ENCODE measurements around the gene KIF13A.
"Not testable (repeated sequence)": the region's sequence is repeated elsewhere in the genome, so short reads cannot be mapped to it uniquely, and the experiment has no call there.

The KIF13A gene

DNA sequence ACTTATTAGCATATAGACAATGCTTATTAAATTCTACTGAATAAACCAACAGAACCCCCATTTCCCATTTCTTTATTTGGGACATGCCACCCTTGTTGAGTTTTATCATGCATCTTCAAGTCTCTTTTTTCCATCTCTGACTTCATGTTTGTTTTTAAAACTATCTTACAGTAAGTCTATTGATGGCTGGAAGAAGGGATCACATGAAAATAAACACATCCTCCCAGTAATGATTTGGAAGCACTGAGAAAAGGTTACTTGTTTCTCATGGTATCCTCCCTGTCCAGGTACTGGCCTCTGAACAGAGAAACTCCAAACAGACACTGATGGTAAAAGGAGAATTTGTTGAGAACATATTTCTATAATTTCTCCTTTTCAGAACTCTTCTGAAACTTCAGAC, 74.9 kb downstream of the KIF13A start:
- H3K9me3 Mint-ChIP-seq = no peaks in the 10 kb centered on the region

DNA sequence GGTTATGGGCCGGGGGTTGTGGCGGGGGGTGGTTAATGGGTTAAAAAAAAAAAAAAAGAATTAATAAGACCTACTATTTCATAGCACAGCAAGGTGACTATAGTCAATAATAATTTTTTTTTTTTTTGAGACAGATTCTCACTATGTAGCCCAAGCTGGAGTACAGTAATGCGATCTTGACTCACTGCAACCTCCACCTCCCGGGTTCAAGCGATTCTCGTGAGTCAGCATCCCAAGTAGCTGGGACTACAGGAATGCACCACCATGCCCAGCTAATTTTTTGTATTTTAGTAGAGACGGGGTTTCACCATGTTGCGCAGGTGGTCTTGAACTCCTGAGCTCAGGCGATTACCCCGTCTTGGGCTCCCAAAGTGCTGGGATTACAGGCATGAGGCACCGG, 75.8 kb downstream of the KIF13A start:
- H3K9me3 Mint-ChIP-seq; H3K4me3 Mint-ChIP-seq; H3K4me1 Mint-ChIP-seq; H3K36me3 Mint-ChIP-seq (ENCODE audit: low read depth); H3K27me3 Mint-ChIP-seq (ENCODE audit: low read depth); H3K27ac Mint-ChIP-seq: not testable (repeated sequence)

More for the DNA sequence above, 74.9 kb downstream of the KIF13A start:
- Mint-ChIP-seq H3K4me3 (no peak overlapping the region), H3K36me3 (ENCODE audit: low read depth) (peaks cover 3% of the 10 kb centered on the region), H3K27me3 (ENCODE audit: low read depth) (no peaks in the 10 kb centered on the region), H3K4me1 (peaks cover 2% of the 10 kb centered on the region), H3K27ac (no peak overlapping the region)
- TF ChIP-seq, protein P1, sequence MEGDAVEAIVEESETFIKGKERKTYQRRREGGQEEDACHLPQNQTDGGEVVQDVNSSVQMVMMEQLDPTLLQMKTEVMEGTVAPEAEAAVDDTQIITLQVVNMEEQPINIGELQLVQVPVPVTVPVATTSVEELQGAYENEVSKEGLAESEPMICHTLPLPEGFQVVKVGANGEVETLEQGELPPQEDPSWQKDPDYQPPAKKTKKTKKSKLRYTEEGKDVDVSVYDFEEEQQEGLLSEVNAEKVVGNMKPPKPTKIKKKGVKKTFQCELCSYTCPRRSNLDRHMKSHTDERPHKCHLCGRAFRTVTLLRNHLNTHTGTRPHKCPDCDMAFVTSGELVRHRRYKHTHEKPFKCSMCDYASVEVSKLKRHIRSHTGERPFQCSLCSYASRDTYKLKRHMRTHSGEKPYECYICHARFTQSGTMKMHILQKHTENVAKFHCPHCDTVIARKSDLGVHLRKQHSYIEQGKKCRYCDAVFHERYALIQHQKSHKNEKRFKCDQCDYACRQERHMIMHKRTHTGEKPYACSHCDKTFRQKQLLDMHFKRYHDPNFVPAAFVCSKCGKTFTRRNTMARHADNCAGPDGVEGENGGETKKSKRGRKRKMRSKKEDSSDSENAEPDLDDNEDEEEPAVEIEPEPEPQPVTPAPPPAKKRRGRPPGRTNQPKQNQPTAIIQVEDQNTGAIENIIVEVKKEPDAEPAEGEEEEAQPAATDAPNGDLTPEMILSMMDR (IDR thresholded peaks at IDR 0.05; ENCODE audit: unreplicated experiment in 3 of 3) = no peak

DNA sequence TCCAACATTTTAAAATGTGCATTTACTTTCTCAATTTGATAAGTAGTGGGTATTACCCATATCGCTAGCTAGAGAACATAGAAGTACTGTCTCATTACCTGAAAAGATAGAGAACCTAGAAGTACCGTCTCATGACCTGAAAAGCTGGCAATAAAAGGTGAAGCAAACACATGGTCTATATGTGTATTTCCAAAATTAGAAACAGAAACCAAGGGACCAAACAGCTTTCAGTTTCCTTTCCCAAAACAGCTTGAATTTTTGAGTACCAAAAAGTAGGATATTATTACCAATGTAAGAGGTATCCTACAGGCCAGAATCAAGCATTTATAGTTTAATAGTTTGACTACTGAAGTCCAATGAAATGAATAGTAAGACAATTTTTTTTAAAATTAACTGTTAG, 77.2 kb downstream of the KIF13A start:
- no peaks in the 10 kb centered on the region for H3K9me3 Mint-ChIP-seq
- peaks cover 7% of the 10 kb centered on the region for H3K36me3 Mint-ChIP-seq (ENCODE audit: low read depth)
- H3K4me1 Mint-ChIP-seq = peaks cover 12% of the 10 kb centered on the region
- no peaks in the 10 kb centered on the region for H3K27me3 Mint-ChIP-seq (ENCODE audit: low read depth)
- TF ChIP-seq, protein P1 (IDR thresholded peaks at IDR 0.05; ENCODE audit: unreplicated experiment in 3 of 3) = no peak
- no peak overlapping the region for H3K27ac Mint-ChIP-seq
- no peak overlapping the region for H3K4me3 Mint-ChIP-seq

DNA sequence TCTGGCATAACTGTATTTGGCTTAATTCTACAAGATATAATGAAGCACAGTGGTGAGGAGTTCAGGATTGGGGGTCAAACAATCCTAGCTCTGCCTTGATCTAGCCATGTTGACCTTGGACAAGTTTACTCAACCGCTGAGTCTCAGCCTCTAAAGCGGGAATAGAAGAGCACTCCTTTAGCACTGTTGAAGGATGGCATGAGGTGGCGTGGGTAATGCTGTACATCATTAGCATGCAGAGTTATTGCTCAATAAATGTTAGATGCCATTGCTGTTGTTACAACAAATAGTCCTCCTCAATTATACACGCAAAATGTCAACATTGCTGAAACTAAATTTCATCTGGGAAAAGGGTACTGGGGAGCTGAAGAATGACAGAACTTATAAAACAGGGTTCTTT, 78.6 kb downstream of the KIF13A start:
- TF ChIP-seq, protein P1 (IDR thresholded peaks at IDR 0.05; ENCODE audit: unreplicated experiment in 3 of 3) = no peak
- Mint-ChIP-seq H3K27me3 (ENCODE audit: low read depth) (no peaks in the 10 kb centered on the region), H3K4me3 (no peak overlapping the region), H3K4me1 (peaks cover 12% of the 10 kb centered on the region), H3K9me3 (no peaks in the 10 kb centered on the region), H3K36me3 (ENCODE audit: low read depth) (peaks cover 7% of the 10 kb centered on the region), H3K27ac (no peak overlapping the region)

DNA sequence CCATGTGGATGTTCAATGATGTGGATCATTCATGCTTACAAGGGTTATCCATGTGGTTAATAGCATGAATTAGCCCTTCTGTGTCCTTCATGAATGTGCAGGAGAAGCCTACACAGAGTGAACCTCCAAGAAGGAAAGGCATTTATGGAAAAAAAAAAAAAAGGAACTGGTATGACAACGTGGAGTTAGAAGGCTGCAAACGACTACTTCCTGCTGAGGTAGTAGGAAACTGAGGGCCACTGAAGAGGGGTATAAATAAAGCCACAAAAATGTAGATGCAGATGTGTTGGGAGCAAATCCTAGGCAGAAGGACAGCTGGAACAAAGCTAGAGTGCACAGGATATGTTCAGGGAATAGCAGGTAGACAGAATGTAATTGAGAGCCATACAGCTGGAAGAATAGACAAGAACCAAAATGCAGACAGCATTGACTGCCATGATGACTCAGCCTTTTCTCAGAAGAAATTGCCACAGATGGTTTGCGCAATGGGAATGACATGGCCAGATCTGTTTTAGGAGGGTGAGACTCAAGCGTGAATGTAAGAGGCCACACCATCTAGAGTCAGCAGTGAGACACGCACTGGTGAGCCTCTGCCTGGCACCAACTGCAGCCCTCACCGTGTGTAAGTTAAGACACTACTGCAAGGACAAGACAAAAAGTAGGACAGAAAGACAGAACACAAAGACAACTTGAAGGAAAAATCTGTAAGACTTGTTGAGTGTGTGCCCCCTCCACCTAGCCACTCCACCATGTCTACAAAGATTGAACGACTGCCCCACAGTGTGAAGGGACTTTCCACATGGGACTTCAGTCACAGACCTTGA, 79.8 kb downstream of the KIF13A start:
- H3K36me3 Mint-ChIP-seq (ENCODE audit: low read depth) = peaks cover 7% of the 10 kb centered on the region
- TF ChIP-seq, protein P1 (IDR thresholded peaks at IDR 0.05; ENCODE audit: unreplicated experiment in 3 of 3) = no peak
- no peaks in the 10 kb centered on the region for H3K27me3 Mint-ChIP-seq (ENCODE audit: low read depth)
- no peak overlapping the region for H3K27ac Mint-ChIP-seq
- peaks cover 17% of the 10 kb centered on the region for H3K4me1 Mint-ChIP-seq
- H3K9me3 Mint-ChIP-seq = no peaks in the 10 kb centered on the region
- no peak overlapping the region for H3K4me3 Mint-ChIP-seq

DNA sequence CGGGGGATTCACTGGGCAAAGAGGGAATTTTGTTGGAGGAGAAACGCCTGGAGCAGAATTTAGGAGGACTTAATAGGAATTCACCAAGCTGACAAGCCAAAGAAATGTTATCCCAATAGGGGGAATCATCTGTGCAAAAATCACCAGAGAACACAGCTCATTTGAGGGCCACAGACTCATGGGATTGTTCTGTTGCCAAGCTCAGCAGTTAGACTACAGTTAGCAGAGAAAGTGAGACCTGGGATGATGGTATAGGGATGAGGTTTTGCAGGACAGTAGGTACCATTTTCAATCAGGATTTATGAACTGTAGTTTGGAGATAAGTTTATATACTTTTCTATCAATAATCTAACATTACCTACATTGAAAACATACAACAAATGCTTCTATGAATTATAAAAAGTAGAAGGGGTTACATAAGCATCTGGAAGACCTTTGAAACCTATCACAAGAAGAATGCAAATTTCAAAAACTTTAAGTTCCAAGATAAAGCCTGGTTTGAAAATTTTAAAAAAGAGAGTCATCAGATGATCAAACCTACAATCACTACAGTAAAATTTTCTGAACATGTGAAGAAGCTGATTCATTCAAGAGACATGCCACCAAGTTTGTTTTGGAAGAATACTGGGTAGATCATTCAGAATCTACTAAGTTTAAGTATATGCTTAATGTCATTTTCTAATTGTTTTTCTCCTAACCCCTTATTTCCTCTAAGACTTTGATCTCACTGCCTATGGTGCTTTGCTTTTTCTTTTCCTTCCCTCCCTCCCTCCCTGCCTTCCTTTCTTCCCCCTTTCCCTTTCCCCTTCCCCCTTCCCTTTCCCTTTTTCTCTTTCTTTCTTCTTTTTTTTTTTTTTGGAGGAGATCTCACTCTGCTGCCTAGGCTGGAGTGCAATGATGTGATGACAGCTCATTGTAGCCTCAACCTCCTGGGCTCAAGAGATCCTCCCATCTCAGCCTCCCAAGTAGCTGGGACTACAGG, 81.5 kb downstream of the KIF13A start:
- H3K27me3 Mint-ChIP-seq (ENCODE audit: low read depth) = no peaks in the 10 kb centered on the region
- H3K9me3 Mint-ChIP-seq = peaks cover 3% of the 10 kb centered on the region
- no peak overlapping the region for H3K27ac Mint-ChIP-seq
- H3K36me3 Mint-ChIP-seq (ENCODE audit: low read depth) = peaks cover 11% of the 10 kb centered on the region
- TF ChIP-seq, protein P1 (IDR thresholded peaks at IDR 0.05; ENCODE audit: unreplicated experiment in 3 of 3) = no peak
- H3K4me1 Mint-ChIP-seq = peaks cover 17% of the 10 kb centered on the region
- H3K4me3 Mint-ChIP-seq = no peak overlapping the region

Measured in nephron (organoid).